ENCODE measurements around the gene SZT2. TPM values are rescaled to one million over a fixed set of nuclear protein-coding genes. Genes with fewer than 3 reads are reported as not detected.

Gene SZT2
- total RNA-seq, 1 experiment from 2014 or later, result 29.0 TPM

DNA sequence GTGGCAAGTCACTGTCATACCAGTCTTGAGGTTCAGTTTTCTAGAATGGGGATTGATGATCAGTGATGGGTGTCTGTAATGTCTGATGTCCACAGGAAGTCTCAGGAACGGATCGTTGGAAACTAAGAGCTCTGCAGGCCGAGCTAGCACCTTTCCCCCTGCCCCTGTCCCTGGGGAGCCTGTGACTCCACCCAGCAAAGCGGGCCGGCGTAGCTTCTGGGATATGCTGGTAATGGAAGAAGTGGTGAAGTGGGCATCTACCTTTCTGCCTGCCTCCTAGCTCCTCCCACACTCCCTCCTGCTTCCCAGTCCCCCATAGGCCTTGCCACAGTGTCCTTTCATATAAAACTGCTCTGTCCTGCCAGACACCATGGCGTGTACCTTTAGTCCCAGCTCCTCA, 50.7 kb downstream of the SZT2 start:
- intact Hi-C loops (cut with micrococcal nuclease; ENCODE audit: unreplicated experiment), result no loop called here

DNA sequence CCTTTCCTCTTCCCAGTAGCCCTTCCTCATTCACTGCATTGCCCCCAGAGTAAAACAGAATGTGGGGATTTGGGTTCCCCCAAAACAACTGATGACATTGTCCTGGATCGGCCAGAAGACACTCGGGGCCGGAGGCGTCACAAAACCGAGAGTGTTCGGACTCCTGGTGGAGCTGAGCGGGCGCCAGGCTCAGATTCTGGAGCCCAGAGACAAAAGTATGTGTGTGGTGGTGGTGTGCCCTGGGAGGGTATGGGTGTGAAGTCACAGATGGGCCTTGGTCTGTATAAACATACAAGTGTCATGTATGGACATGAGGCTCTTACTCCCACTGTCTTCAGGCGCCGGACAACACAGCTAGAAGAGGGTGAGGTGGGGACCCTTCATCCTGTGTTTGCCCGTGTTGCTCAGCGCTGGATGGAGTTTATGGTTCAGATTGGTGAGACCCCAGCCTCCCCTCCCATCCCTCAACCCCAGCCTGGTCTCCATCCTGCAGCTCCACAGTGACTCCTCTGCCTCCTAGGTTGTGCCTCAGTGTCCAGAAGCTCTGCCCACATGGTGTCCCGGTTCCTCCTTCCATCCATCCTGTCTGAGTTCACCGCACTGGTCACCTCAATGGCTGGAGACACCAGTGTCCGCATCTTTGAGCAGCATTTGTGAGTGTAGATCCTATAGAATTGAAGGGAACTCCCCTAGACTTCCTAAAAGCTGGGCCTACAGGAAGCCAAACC, 51.6 kb downstream of the SZT2 start:
- Mint-ChIP-seq H3K9me3 (ENCODE audit: unreplicated experiment) (no peaks in the 10 kb centered on the region), H3K4me3 (ENCODE audit: unreplicated experiment) (no peak overlapping the region), H3K4me1 (ENCODE audit: low read depth, unreplicated experiment) (peaks cover 9% of the 10 kb centered on the region), H3K27me3 (ENCODE audit: insufficient read depth, unreplicated experiment) (no peaks in the 10 kb centered on the region), H3K27ac (ENCODE audit: unreplicated experiment) (no peak overlapping the region), H3K36me3 (ENCODE audit: insufficient read depth, unreplicated experiment) (no peaks in the 10 kb centered on the region)
- ChIA-PET POLR2A (no interaction called here), CTCF (interaction anchor here (0.5 kb wide), 1 partner anchor 1128 kb away, joined by 3 read pairs; no protein-coding TSS in a partner anchor)
- intact Hi-C loops (cut with micrococcal nuclease; ENCODE audit: unreplicated experiment), result no loop called here
- no peak overlapping the region for H3K4me3 ChIP-seq (ENCODE audit: low read depth, low read length)
- no TSS peak for BruUV-seq (replicated peaks)
- no peak for DNase-seq
- H3K4me1 ChIP-seq, result no peaks in the 10 kb centered on the region
- no peaks in the 10 kb centered on the region for H3K9me3 ChIP-seq
- TF ChIP-seq, protein P1, sequence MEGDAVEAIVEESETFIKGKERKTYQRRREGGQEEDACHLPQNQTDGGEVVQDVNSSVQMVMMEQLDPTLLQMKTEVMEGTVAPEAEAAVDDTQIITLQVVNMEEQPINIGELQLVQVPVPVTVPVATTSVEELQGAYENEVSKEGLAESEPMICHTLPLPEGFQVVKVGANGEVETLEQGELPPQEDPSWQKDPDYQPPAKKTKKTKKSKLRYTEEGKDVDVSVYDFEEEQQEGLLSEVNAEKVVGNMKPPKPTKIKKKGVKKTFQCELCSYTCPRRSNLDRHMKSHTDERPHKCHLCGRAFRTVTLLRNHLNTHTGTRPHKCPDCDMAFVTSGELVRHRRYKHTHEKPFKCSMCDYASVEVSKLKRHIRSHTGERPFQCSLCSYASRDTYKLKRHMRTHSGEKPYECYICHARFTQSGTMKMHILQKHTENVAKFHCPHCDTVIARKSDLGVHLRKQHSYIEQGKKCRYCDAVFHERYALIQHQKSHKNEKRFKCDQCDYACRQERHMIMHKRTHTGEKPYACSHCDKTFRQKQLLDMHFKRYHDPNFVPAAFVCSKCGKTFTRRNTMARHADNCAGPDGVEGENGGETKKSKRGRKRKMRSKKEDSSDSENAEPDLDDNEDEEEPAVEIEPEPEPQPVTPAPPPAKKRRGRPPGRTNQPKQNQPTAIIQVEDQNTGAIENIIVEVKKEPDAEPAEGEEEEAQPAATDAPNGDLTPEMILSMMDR (IDR thresholded peaks at IDR 0.05; ENCODE audit: insufficient read depth in 1 of 2, low read depth in 1 of 2, low read length in 1 of 2, severe bottlenecking in 1 of 2, unreplicated experiment in 1 of 2), result no peak
- H3K36me3 ChIP-seq (ENCODE audit: control insufficient read depth, insufficient read depth, low read length), result no peaks in the 10 kb centered on the region
- no peaks in the 10 kb centered on the region for H3K27me3 ChIP-seq (replicated peaks; ENCODE audit: control insufficient read depth, insufficient read depth, low read length)

More for the DNA sequence above, 50.7 kb downstream of the SZT2 start:
- Mint-ChIP-seq H3K36me3 (ENCODE audit: insufficient read depth, unreplicated experiment) (no peaks in the 10 kb centered on the region), H3K9me3 (ENCODE audit: unreplicated experiment) (no peaks in the 10 kb centered on the region), H3K27me3 (ENCODE audit: insufficient read depth, unreplicated experiment) (no peaks in the 10 kb centered on the region), H3K27ac (ENCODE audit: unreplicated experiment) (no peak overlapping the region), H3K4me1 (ENCODE audit: low read depth, unreplicated experiment) (peaks cover 9% of the 10 kb centered on the region), H3K4me3 (ENCODE audit: unreplicated experiment) (no peak overlapping the region)
- Histone ChIP-seq H3K36me3 (ENCODE audit: control insufficient read depth, insufficient read depth, low read length) (no peaks in the 10 kb centered on the region), H3K27me3 (replicated peaks; ENCODE audit: control insufficient read depth, insufficient read depth, low read length) (no peaks in the 10 kb centered on the region), H3K9me3 (no peaks in the 10 kb centered on the region), H3K4me1 (no peaks in the 10 kb centered on the region), H3K4me3 (ENCODE audit: low read depth, low read length) (no peak overlapping the region)
- CTCF ChIA-PET, result interaction anchor here (0.7 kb wide), 1 partner anchor 652 kb away, joined by 3 read pairs; no protein-coding TSS in a partner anchor
- no TSS peak for BruUV-seq (replicated peaks)
- no peak for DNase-seq
- TF ChIP-seq, protein P1 (IDR thresholded peaks at IDR 0.05; ENCODE audit: insufficient read depth in 1 of 2, low read depth in 1 of 2, low read length in 1 of 2, severe bottlenecking in 1 of 2, unreplicated experiment in 1 of 2), result no peak
- POLR2A ChIA-PET, result no interaction called here

DNA sequence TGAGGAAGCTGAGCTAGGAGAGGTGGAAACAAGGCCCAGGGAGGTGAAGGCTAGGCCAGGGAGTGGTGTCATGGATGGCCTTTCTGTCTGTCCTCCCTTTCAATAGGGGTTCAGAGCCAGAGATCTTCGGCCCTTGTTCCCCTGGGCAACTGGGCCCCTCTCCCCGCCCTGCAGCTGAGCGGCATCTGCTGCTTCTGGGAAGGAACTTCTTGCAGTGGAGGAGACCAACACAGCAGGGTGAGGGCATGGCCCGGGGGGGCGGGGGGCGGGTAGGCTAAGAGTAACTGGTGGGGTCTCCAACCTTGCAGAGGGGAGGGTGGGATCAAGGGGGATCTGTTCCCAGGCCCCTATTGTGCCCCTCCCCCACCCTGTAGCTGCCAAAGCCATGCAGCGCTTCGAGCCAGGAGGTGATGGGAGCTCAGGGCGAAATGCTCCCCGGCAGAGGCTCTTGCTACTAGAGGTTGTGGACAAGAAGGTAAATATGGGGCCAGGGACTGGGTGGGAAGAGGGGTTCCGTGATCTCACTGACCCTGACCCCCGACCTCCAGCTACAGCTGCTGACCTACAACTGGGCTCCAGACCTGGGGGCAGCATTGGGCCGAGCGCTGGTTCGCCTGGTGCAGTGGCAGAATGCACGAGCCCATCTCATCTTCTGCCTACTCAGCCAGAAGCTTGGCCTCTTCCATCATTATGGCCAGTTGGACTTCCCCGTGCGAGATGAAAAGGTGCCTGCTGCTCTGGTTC, 52.4 kb downstream of the SZT2 start:
- no peak overlapping the region for H3K4me3 ChIP-seq (ENCODE audit: low read depth, low read length)
- H3K27me3 ChIP-seq (replicated peaks; ENCODE audit: control insufficient read depth, insufficient read depth, low read length), result no peaks in the 10 kb centered on the region
- no TSS peak for BruUV-seq (replicated peaks)
- TF ChIP-seq, protein P1 (IDR thresholded peaks at IDR 0.05; ENCODE audit: insufficient read depth in 1 of 2, low read depth in 1 of 2, low read length in 1 of 2, severe bottlenecking in 1 of 2, unreplicated experiment in 1 of 2), result no peak
- Mint-ChIP-seq H3K4me1 (ENCODE audit: low read depth, unreplicated experiment) (peaks cover 9% of the 10 kb centered on the region), H3K27ac (ENCODE audit: unreplicated experiment) (no peak overlapping the region), H3K27me3 (ENCODE audit: insufficient read depth, unreplicated experiment) (no peaks in the 10 kb centered on the region), H3K4me3 (ENCODE audit: unreplicated experiment) (no peak overlapping the region), H3K9me3 (ENCODE audit: unreplicated experiment) (no peaks in the 10 kb centered on the region), H3K36me3 (ENCODE audit: insufficient read depth, unreplicated experiment) (peaks cover 3% of the 10 kb centered on the region)
- no peaks in the 10 kb centered on the region for H3K36me3 ChIP-seq (ENCODE audit: control insufficient read depth, insufficient read depth, low read length)
- no peaks in the 10 kb centered on the region for H3K9me3 ChIP-seq
- H3K4me1 ChIP-seq, result no peaks in the 10 kb centered on the region
- no peak for DNase-seq
- POLR2A ChIA-PET, result no interaction called here
- CTCF ChIA-PET, result no interaction called here
- intact Hi-C loops (cut with micrococcal nuclease; ENCODE audit: unreplicated experiment), result no loop called here

All from Caco-2 (cell line).